HFF-Myc (cell line): ENCODE measurements around the gene LARP1.
"Not testable (repeated sequence)": the region's sequence is repeated elsewhere in the genome, so short reads cannot be mapped to it uniquely, and the experiment has no call there.

ENCODE experiments used
- DNase-seq: peaks from one replicate; pipeline ENCODE4 v3.0.0-alpha.2; 2011; ENCODE audit warnings: low read depth; ENCODE audit errors: extremely low read depth
- H3K4me3 ChIP-seq: replicated peaks from 2 replicates; pipeline ENCODE4 v1.5.1; 2011; ENCODE audit warnings: low read depth, mild to moderate bottlenecking, control low read depth, low read length
- TF ChIP-seq, protein P1 (sequence below): IDR thresholded peaks from 2 replicates; pipeline ENCODE4 v1.5.1; 2012; ENCODE audit warnings: mild to moderate bottlenecking, low read depth, low read length, control low read depth; ENCODE audit errors: missing control alignments

Gene LARP1

DNA sequence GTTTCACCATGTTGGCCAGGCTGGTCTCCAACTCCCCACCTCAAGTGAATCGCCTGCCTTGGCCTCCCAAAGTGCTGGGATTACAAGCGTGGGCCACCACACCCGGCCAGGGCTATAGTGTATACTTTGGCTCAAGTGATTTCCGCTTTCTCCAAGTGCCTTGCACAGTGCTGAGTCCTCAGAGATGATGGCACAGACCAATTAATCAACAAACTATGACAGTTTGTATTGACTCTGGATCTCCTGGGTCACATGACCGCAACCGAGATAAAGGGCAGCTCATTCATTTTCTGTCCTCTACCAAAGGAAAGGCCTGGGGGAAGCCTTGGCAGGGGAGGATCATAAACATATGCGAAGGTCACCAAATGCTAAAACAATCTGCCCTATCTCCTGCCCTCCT is 11.4 kb upstream of the LARP1 start:
- no peak for DNase-seq
- TF ChIP-seq, protein P1, sequence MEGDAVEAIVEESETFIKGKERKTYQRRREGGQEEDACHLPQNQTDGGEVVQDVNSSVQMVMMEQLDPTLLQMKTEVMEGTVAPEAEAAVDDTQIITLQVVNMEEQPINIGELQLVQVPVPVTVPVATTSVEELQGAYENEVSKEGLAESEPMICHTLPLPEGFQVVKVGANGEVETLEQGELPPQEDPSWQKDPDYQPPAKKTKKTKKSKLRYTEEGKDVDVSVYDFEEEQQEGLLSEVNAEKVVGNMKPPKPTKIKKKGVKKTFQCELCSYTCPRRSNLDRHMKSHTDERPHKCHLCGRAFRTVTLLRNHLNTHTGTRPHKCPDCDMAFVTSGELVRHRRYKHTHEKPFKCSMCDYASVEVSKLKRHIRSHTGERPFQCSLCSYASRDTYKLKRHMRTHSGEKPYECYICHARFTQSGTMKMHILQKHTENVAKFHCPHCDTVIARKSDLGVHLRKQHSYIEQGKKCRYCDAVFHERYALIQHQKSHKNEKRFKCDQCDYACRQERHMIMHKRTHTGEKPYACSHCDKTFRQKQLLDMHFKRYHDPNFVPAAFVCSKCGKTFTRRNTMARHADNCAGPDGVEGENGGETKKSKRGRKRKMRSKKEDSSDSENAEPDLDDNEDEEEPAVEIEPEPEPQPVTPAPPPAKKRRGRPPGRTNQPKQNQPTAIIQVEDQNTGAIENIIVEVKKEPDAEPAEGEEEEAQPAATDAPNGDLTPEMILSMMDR = no peak
- no peak overlapping the region for H3K4me3 ChIP-seq

DNA sequence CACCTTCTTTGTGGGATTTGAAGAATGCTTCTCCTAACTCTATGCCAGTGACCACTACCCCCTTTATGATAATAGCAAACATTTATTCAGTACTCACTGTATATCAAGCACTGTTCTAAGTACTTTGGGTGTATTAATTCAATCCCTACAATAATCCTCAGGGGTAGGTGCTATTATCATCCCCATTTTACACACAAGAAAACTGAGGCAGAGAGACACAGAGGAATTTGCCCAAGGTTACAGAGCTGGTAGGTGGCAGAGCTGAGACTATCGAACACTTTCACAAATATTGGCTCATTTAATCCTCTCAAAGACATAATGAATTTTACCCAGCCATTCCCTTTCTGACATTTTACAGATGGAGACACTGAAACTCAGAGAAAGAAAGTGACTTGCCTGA is 9.8 kb upstream of the LARP1 start:
- TF ChIP-seq, protein P1 = no peak
- DNase-seq = no peak
- no peak overlapping the region for H3K4me3 ChIP-seq

DNA sequence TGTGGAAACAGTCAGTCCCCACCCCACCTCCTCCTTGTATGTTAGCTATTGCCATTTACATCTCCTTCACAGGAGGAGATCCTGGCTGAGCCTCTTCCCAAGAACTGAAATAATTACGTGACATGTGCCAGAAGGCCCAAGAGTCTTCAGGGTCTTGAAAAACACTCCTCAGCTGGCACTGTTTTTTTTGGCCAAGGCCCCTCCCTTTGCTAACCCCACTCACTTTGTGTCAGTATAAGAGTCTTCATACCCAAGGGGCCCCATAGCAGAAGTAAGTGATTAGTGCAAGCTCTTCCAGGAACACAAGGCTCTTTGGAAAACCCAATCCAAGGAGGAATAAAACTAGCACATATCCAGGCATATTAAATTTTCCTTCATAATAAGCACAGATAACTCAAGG is 5.7 kb upstream of the LARP1 start:
- no peak for DNase-seq
- TF ChIP-seq, protein P1 = no peak
- H3K4me3 ChIP-seq = no peak overlapping the region

DNA sequence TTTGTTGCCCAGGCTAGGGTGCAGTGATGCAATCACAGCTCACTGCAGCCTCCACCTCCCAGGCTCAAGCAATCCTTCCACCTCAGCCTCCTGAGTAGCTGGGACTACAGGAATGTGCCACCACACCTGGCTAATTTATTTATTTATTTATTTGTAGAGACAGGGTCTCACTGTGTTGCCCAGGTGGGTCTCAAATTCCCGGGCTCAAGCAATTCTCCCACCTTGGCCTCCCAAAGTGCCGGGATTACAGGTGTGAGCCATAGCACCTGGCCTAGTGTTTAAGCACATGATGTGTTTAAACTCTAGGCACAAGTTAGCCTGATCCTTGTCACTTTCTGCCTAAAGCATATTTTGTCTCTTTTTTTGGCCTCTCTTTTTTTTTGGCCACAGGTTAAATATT is 4.5 kb upstream of the LARP1 start:
- not testable (repeated sequence) for DNase-seq, H3K4me3 ChIP-seq

DNA sequence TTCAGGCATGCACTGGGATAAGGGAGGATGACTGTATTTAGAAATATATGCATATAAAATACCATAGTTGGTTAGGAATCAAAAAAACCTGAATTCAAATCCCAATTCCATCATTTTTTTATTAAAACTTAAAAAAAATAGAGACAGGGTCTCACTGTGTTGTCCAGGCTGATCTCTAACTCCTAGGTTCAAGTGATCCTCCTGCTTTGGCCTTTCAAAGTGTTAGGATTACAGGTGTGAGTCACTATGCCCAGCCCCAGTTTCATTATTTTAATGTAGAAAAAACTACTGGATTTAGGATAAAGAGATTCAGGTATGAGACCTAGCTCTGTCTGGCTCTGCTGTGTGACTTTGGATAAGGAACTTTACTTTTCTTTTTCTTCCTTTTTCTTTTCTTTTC is 3.3 kb upstream of the LARP1 start:
- H3K4me3 ChIP-seq = no peak overlapping the region
- DNase-seq = no peak
- TF ChIP-seq, protein P1 = no peak

DNA sequence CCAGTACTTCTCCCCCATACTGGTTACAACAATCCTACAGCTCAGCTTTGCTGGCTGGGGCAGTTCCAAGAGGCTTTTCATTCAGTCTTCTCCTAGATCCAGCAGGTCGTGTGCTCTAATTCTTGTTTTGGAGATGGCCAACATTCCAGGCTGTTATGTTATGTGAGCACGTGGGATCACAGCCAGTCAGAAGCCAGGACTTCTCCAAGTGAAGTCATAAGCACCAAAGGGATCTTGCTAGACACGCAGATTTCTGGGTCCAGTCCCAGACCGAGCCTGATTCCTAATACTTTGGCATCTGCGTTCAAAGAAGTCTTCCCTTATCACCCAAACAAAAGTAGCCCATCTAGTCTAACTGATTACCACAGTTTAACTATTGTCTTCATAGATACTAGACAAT is 1.4 kb upstream of the LARP1 start:
- peak overlapping the region; percentile 65 for H3K4me3 ChIP-seq
- TF ChIP-seq, protein P1 = no peak
- peak; percentile 74 for DNase-seq

DNA sequence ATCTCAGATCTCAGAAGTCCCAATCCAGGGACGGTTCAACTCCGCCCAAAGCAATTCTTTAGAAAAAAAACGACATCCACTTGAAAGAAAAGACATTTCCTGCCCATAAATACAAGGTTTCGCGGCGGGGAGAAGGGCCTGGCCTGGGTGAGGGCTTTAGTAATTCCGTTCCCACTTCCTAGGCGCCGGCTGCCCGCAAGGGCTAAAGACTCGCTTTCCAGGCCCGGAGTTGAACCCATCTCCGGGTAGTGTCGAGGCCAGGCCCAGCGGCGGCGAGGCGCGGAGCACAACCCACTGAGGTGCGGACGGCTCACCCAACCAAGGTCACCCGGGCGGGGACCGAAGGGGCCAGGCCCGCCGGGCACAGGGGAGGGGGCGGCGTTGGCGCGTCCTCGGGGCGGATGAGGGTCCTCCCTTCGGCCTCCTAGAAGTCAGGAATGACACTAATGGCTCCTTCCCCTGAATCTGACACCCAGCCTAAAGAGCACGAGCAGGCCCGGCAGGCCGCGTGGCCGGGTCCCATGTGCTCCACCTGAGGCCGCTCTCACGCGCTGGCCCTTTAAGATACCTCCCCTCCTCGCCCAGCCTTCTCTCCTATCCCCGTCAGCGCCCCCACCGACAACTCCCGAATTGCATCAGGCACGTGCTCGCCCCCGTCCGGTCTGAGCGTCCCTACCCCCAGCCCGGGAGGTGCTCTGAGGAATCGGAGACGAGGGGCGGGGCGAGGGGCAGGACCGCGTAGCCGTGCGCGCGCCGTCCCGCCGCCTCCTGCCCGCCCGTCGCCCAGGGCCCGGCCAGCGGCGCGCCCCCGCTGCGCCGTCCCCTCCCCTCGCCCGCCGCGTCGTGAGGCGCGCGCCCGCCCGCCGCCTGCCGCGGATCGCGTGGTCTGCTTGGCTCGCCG is 467 bp upstream of the LARP1 start:
- TF ChIP-seq, protein P1 = no peak
- H3K4me3 ChIP-seq = peak overlapping the region; percentile 77
- DNase-seq = peak; percentile 94
